IMR-90 (cell line): Measurements from ENCODE around the gene RFTN2. TPM values are rescaled to one million over a fixed set of nuclear protein-coding genes. Genes with fewer than 3 reads are reported as not detected.

Experiments used
- ATAC-seq: fragments of 200-7000 bp; cut with Tn5 transposase; 2 replicates; pipeline ENCODE4 v1.9.1; 2020; ENCODE audit warnings: low read depth, mild to moderate bottlenecking, moderate library complexity
- BruUV-seq: library from RNA; stranded (reverse); fragments of 400-500 nt; replicated peaks from 2 replicates; lab custom pipeline; 2021; lab: Mats Ljungman, UMichigan
- CTCF ChIA-PET: fragments of 300-600 bp; formaldehyde crosslinking; extraction: SDS; loops from one replicate; lab custom pipeline; 2021; ENCODE audit warnings: antibody characterized with exemption; lab: Yijun Ruan, JAX
- POLR2A ChIA-PET: fragments of 300-600 bp; sonication (Branson Sonifier 250); formaldehyde crosslinking; loops from one replicate; lab custom pipeline; 2022; ENCODE audit warnings: antibody characterized with exemption; ENCODE audit not compliant: unreplicated experiment; lab: Charles Lee
- DNase-seq: peaks from one replicate; pipeline ENCODE4 v3.0.0; 2013
- H2AFZ ChIP-seq: replicated peaks from 2 replicates; pipeline ENCODE3; 2013; ENCODE audit warnings: low read length, mild to moderate bottlenecking; ENCODE audit not compliant: poor library complexity
- H2AK5ac ChIP-seq: 2 replicates; pipeline ENCODE4 v1.6.1; 2013; ENCODE audit warnings: low read depth, low read length, inconsistent platforms
- H2AK9ac ChIP-seq: replicated peaks from 2 replicates; pipeline ENCODE3; 2013; ENCODE audit warnings: mild to moderate bottlenecking, low read depth, low read length, moderate library complexity; ENCODE audit not compliant: poor library complexity
- H2BK120ac ChIP-seq: 2 replicates; pipeline ENCODE4 v1.6.1; 2013; ENCODE audit warnings: low read depth, low read length, inconsistent platforms
- H2BK15ac ChIP-seq: 3 replicates; pipeline ENCODE4 v1.6.1; 2013; ENCODE audit warnings: low read depth, low read length, inconsistent platforms
- H2BK20ac ChIP-seq: 2 replicates; pipeline ENCODE4 v1.6.1; 2013; ENCODE audit warnings: low read depth, mild to moderate bottlenecking, inconsistent platforms, low read length, moderate library complexity
- H2BK5ac ChIP-seq: 2 replicates; pipeline ENCODE4 v1.6.1; 2013; ENCODE audit warnings: mild to moderate bottlenecking, low read depth, low read length, inconsistent platforms; ENCODE audit not compliant: poor library complexity, severe bottlenecking
- H3K14ac ChIP-seq: replicated peaks from 2 replicates; pipeline ENCODE4 v1.6.1; 2013; ENCODE audit warnings: low read depth, low read length, inconsistent platforms
- H3K18ac ChIP-seq: 2 replicates; pipeline ENCODE4 v1.6.1; 2013; ENCODE audit warnings: low read depth, low read length, control low read depth
- H3K23ac ChIP-seq: 2 replicates; pipeline ENCODE4 v1.6.1; 2013; ENCODE audit warnings: low read depth, low read length, inconsistent platforms
- H3K27ac ChIP-seq: 2 replicates; pipeline ENCODE4 v1.5.1; 2013; ENCODE audit warnings: mild to moderate bottlenecking, control low read depth, low read length; ENCODE audit not compliant: insufficient read depth
- H3K27me3 ChIP-seq: 2 replicates; pipeline ENCODE4 v1.6.1; 2013; ENCODE audit warnings: low read length; ENCODE audit not compliant: control insufficient read depth, insufficient read depth
- H3K36me3 ChIP-seq: 2 replicates; pipeline ENCODE4 v1.6.1; 2013; ENCODE audit warnings: low read length, mixed read lengths; ENCODE audit not compliant: control insufficient read depth, insufficient read depth
- H3K4ac ChIP-seq: 2 replicates; pipeline ENCODE4 v1.6.1; 2013; ENCODE audit warnings: low read depth, low read length, inconsistent platforms
- H3K4me1 ChIP-seq: 2 replicates; pipeline ENCODE4 v1.6.1; 2013; ENCODE audit warnings: low read length, mixed read lengths; ENCODE audit not compliant: control insufficient read depth, insufficient read depth
- H3K4me2 ChIP-seq: 2 replicates; pipeline ENCODE4 v1.6.1; 2013; ENCODE audit warnings: low read depth, mild to moderate bottlenecking, control low read depth, low read length, moderate library complexity
- H3K4me3 ChIP-seq: 2 replicates; pipeline ENCODE4 v1.5.1; 2013; ENCODE audit warnings: low read depth, mild to moderate bottlenecking, control low read depth, low read length, moderate library complexity; ENCODE audit not compliant: insufficient read depth
- H3K56ac ChIP-seq: 2 replicates; pipeline ENCODE4 v1.6.1; 2013; ENCODE audit warnings: low read length, inconsistent platforms; ENCODE audit not compliant: insufficient read depth; ENCODE audit errors: extremely low read depth
- H3K79me1 ChIP-seq, 2 experiments: 2 replicates each; pipeline ENCODE4 v1.6.1; 2013; ENCODE audit warnings: low read length in 2 of 2, inconsistent platforms in 1 of 2, low read depth in 1 of 2
- H3K9ac ChIP-seq: 2 replicates; pipeline ENCODE4 v1.6.1; 2013; ENCODE audit warnings: low read depth, low read length, control low read depth
- H3K9me1 ChIP-seq: 2 replicates; pipeline ENCODE4 v1.6.1; 2013; ENCODE audit warnings: low read length, inconsistent platforms; ENCODE audit not compliant: insufficient read depth
- H3K9me3 ChIP-seq: 2 replicates; pipeline ENCODE4 v1.6.1; 2013; ENCODE audit warnings: low read length; ENCODE audit not compliant: control insufficient read depth, insufficient read depth
- H4K20me1 ChIP-seq: 2 replicates; pipeline ENCODE4 v1.6.1; 2013; ENCODE audit warnings: low read length, inconsistent platforms; ENCODE audit not compliant: insufficient read depth
- H4K5ac ChIP-seq: 2 replicates; pipeline ENCODE4 v1.6.1; 2013; ENCODE audit warnings: mild to moderate bottlenecking, low read depth, low read length, control low read depth
- H4K8ac ChIP-seq, 2 experiments: 2 replicates each; pipeline ENCODE4 v1.6.1; 2013; ENCODE audit warnings: low read depth in 2 of 2, low read length in 2 of 2, control low read depth in 1 of 2, inconsistent platforms in 1 of 2
- H4K91ac ChIP-seq: 2 replicates; pipeline ENCODE4 v1.6.1; 2013; ENCODE audit warnings: low read depth, low read length, inconsistent platforms; ENCODE audit not compliant: insufficient read depth
- BHLHE40 ChIP-seq: fragments of 150-350 bp; IDR thresholded peaks from 2 replicates; pipeline ENCODE4 v1.6.1; 2016; ENCODE audit warnings: mild to moderate bottlenecking, low read depth, low read length
- CEBPB ChIP-seq: IDR thresholded peaks from 2 replicates; pipeline ENCODE4 v1.6.1; 2012; ENCODE audit warnings: low read depth, low read length, improper control_type of control experiment
- CHD1 ChIP-seq: IDR thresholded peaks from 2 replicates; pipeline ENCODE4 v1.6.1; 2012; ENCODE audit warnings: low read depth, low read length, improper control_type of control experiment
- FOS ChIP-seq: fragments of 150-350 bp; IDR thresholded peaks from 2 replicates; pipeline ENCODE4 v1.6.1; 2016; ENCODE audit warnings: low read depth, low read length
- MAFK ChIP-seq: IDR thresholded peaks from 2 replicates; pipeline ENCODE4 v1.6.1; 2012; ENCODE audit warnings: low read depth, low read length, improper control_type of control experiment
- MAZ ChIP-seq: IDR thresholded peaks from 2 replicates; pipeline ENCODE4 v1.6.1; 2012; ENCODE audit warnings: low read depth, mild to moderate bottlenecking, low read length, improper control_type of control experiment, moderate library complexity, borderline replicate concordance
- MXI1 ChIP-seq: IDR thresholded peaks from 2 replicates; pipeline ENCODE4 v1.6.1; 2012; ENCODE audit warnings: low read depth, mild to moderate bottlenecking, low read length, moderate library complexity, borderline replicate concordance
- NFE2L2 ChIP-seq: fragments of 150-350 bp; IDR thresholded peaks from 2 replicates; pipeline ENCODE4 v1.6.1; 2016; ENCODE audit warnings: low read depth, mild to moderate bottlenecking, low read length
- POLR2A ChIP-seq: IDR thresholded peaks from 2 replicates; pipeline ENCODE4 v1.6.1; 2012; ENCODE audit warnings: mild to moderate bottlenecking, low read depth, low read length
- RAD21 ChIP-seq: IDR thresholded peaks from 2 replicates; pipeline ENCODE4 v1.6.1; 2012; ENCODE audit warnings: low read length, improper control_type of control experiment
- RCOR1 ChIP-seq: IDR thresholded peaks from 2 replicates; pipeline ENCODE4 v1.6.1; 2012; ENCODE audit warnings: mild to moderate bottlenecking, low read length, improper control_type of control experiment; ENCODE audit not compliant: insufficient replicate concordance
- RFX5 ChIP-seq: IDR thresholded peaks from 2 replicates; pipeline ENCODE4 v1.8.0; 2012; ENCODE audit warnings: low read depth, mild to moderate bottlenecking, low read length, moderate library complexity
- SMC3 ChIP-seq: fragments of 150-350 bp; IDR thresholded peaks from 2 replicates; pipeline ENCODE4 v1.6.1; 2016; ENCODE audit warnings: low read depth, mild to moderate bottlenecking, antibody characterized with exemption, low read length, moderate library complexity
- WGBS, 2 experiments: methylation state at CpG; one replicate each; pipeline versions ENCODE4 v1.1.5 to v1.1.7; 2013; ENCODE audit warnings: missing lambda C conversion rate in 2 of 2; ENCODE audit not compliant: insufficient read length in 1 of 2; ENCODE audit errors: extremely low coverage in 2 of 2; 5-methylcytosine and 5-hydroxymethylcytosine counted together
- dilution Hi-C: fragments of 300-500 bp; cut with HindIII; formaldehyde crosslinking; loops from one replicate; pipeline ENCODE4 v1.14.3; 2018; ENCODE audit warnings: low sequenced_read_pairs; ENCODE audit not compliant: unreplicated experiment
- in situ Hi-C: fragments of 300-500 bp; cut with MboI; formaldehyde crosslinking; loops from 3 replicates; pipeline ENCODE4 v1.14.3; 2019; ENCODE audit warnings: low sequenced_read_pairs, inconsistent platforms, mixed read lengths
- intact Hi-C: fragments of 100-400 bp; cut with micrococcal nuclease; formaldehyde crosslinking; loops from 2 replicates; pipeline ENCODE4 v1.10.0; 2022
- polyA plus RNA-seq, 3 experiments: library from polyadenylated mRNA; depleted of rRNA; stranded (reverse); fragments of >200 nt; gene quantifications; 2 replicates each; pipeline ENCODE4 v1.2.3, GENCODE V29; 2012; ENCODE audit warnings: low replicate concordance in 1 of 3
- total RNA-seq: library from RNA; depleted of rRNA; stranded (reverse); fragments of >200 nt; gene quantifications from 2 replicates; pipeline ENCODE4 v1.2.3, GENCODE V29; 2012
- TF ChIP-seq, protein P1 (sequence below): fragments of 150-350 bp; IDR thresholded peaks from 2 replicates; pipeline ENCODE4 v1.6.1; 2016; ENCODE audit warnings: low read depth, mild to moderate bottlenecking, low read length, moderate library complexity, borderline replicate concordance
- TF ChIP-seq, protein P2 (sequence below): fragments of 150-350 bp; IDR thresholded peaks from 2 replicates; pipeline ENCODE4 v1.6.1; 2017; ENCODE audit warnings: mild to moderate bottlenecking, antibody characterized with exemption, low read length, low read depth
- TF ChIP-seq, protein P3 (sequence below): conservative IDR thresholded peaks from 2 replicates; pipeline ENCODE4 v1.5.1; 2012; ENCODE audit warnings: mild to moderate bottlenecking, low read depth, low read length, improper control_type of control experiment

RFTN2 gene
- total and polyA plus RNA-seq, 2 of the 4 experiments (the other 2 are of a cell fraction) = 0.44 to 2.3 TPM

DNA sequence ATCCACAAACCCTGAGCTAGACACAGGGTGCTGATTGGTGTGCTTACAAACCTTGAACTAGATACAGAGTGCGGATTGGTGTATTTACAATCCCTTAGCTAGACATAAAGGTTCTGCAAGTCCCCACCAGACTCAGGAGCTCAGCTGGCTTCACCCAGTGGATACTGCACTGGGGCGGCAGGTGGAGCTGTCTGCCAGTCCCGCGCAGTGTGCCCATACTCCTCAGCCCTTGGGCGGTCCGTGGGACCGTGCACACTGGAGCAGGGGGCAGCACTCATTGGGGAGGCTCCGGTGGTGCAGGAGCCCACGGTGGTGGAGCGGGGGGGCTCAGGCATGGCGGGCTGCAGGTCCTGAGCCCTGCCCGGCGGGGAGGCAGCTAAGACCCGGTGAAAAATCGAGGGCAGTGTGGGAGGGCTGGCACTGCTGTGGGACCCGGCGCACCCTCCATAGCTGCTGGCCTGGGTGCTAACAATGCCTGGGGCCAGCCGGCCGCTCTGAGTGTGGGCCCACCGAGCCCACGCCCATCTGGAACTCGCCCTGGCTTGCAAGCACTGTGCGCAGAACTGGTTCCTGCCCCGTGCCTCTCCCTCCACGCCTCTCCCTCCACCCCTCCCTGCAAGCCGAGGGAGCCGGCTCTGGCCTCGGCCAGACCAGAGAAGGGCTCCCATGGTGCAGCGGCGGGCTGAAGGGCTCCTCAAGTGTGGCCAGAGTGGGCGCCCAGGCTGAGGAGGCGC, 83.9 kb downstream of the RFTN2 start:
- 99% methylated on average over 11 of the region's 32 CpGs; no CpG with 5 or more reads in 1 of the 2 experiments for WGBS, 2 experiments
- Histone ChIP-seq H3K9me3 (no peaks in the 10 kb centered on the region), H2AK9ac (no peak overlapping the region), H4K91ac (no peak overlapping the region), H4K20me1 (no peaks in the 10 kb centered on the region), H3K27ac (no peak overlapping the region), H3K4me3 (no peak overlapping the region), H2BK15ac (no peak overlapping the region), H3K4me2 (no peak overlapping the region), H3K18ac (no peak overlapping the region), H2AK5ac (no peak overlapping the region), H3K79me1 (no peaks in the 10 kb centered on the region), H3K14ac (no peak overlapping the region), H2BK20ac (no peak overlapping the region), H2AFZ (no peak overlapping the region), H2BK120ac (no peak overlapping the region), H3K23ac (no peak overlapping the region), H3K56ac (no peak overlapping the region), H4K8ac (no peak overlapping the region), H2BK5ac (no peak overlapping the region), H3K4me1 (no peaks in the 10 kb centered on the region), H3K27me3 (no peaks in the 10 kb centered on the region), H3K9me1 (no peaks in the 10 kb centered on the region), H3K4ac (no peak overlapping the region), H3K9ac (no peak overlapping the region), H4K5ac (no peak overlapping the region), H3K36me3 (peaks cover 3% of the 10 kb centered on the region; the same call in 1 of the 2 replicates)
- DNase-seq = no peak
- dilution Hi-C loops = no loop called here
- ATAC-seq = no peak
- ChIA-PET CTCF (no interaction called here), POLR2A (interaction anchor here (0.6 kb wide), 1 partner anchor 22 kb away, joined by 3 read pairs; no protein-coding TSS in a partner anchor)
- intact Hi-C loops = no loop called here
- no TSS peak for BruUV-seq
- no peak for TF ChIP-seq RAD21
- TF ChIP-seq MAFK = no peak
- TF ChIP-seq CEBPB = no peak
- no peak for TF ChIP-seq POLR2A
- TF ChIP-seq, protein P1, sequence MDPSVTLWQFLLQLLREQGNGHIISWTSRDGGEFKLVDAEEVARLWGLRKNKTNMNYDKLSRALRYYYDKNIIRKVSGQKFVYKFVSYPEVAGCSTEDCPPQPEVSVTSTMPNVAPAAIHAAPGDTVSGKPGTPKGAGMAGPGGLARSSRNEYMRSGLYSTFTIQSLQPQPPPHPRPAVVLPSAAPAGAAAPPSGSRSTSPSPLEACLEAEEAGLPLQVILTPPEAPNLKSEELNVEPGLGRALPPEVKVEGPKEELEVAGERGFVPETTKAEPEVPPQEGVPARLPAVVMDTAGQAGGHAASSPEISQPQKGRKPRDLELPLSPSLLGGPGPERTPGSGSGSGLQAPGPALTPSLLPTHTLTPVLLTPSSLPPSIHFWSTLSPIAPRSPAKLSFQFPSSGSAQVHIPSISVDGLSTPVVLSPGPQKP = no peak
- no peak for TF ChIP-seq BHLHE40
- TF ChIP-seq MAZ = no peak
- no peak for TF ChIP-seq RFX5
- no peak for TF ChIP-seq RCOR1
- no peak for TF ChIP-seq CHD1
- no peak for TF ChIP-seq FOS
- TF ChIP-seq, protein P2, sequence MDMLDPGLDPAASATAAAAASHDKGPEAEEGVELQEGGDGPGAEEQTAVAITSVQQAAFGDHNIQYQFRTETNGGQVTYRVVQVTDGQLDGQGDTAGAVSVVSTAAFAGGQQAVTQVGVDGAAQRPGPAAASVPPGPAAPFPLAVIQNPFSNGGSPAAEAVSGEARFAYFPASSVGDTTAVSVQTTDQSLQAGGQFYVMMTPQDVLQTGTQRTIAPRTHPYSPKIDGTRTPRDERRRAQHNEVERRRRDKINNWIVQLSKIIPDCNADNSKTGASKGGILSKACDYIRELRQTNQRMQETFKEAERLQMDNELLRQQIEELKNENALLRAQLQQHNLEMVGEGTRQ = no peak
- TF ChIP-seq MXI1 = no peak
- no peak for TF ChIP-seq SMC3
- TF ChIP-seq, protein P3, sequence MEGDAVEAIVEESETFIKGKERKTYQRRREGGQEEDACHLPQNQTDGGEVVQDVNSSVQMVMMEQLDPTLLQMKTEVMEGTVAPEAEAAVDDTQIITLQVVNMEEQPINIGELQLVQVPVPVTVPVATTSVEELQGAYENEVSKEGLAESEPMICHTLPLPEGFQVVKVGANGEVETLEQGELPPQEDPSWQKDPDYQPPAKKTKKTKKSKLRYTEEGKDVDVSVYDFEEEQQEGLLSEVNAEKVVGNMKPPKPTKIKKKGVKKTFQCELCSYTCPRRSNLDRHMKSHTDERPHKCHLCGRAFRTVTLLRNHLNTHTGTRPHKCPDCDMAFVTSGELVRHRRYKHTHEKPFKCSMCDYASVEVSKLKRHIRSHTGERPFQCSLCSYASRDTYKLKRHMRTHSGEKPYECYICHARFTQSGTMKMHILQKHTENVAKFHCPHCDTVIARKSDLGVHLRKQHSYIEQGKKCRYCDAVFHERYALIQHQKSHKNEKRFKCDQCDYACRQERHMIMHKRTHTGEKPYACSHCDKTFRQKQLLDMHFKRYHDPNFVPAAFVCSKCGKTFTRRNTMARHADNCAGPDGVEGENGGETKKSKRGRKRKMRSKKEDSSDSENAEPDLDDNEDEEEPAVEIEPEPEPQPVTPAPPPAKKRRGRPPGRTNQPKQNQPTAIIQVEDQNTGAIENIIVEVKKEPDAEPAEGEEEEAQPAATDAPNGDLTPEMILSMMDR = no peak
- TF ChIP-seq NFE2L2 = no peak
- in situ Hi-C loops = no loop called here
